K562 (cell line): Measurements from ENCODE around the gene CCDC3. TPM values are rescaled to one million over a fixed set of nuclear protein-coding genes. Genes with fewer than 3 reads are reported as not detected.
A peak's percentile ranks its signal among the peaks of the same experiment; 100 is the strongest.

Experiments used
- ATAC-seq: fragments of 200-7000 bp; cut with Tn5 transposase; 3 replicates; pipeline ENCODE4 v1.9.1; 2020; ENCODE audit warnings: moderate library complexity
- BruUV-seq: library from RNA; stranded (reverse); fragments of 400-500 nt; replicated peaks from 2 replicates; lab custom pipeline; 2021; lab: Mats Ljungman, UMichigan
- CTCF ChIA-PET: fragments of 300-600 bp; formaldehyde crosslinking; extraction: SDS; loops from one replicate; lab custom pipeline; 2021; ENCODE audit warnings: low intra/inter-chr PET ratio; lab: Yijun Ruan, JAX
- POLR2A ChIA-PET: fragments of 300-600, 350-650 bp; sonication (Branson Sonifier 250); formaldehyde crosslinking; extraction: SDS; loops from one replicate; lab custom pipeline; 2021; ENCODE audit warnings: antibody characterized with exemption, inconsistent platforms; lab: Yijun Ruan, JAX
- DNase-seq, 4 experiments: peaks; one replicate each; pipeline versions ENCODE4 v3.0.0 to v3.0.0-alpha.2; 2011 to 2018; ENCODE audit warnings: low spot score in 3 of 4, mixed read lengths in 3 of 4; ENCODE audit errors: extremely low read depth in 1 of 4
- FAIRE-seq: peaks from 2 replicates; lab custom pipeline; 2011; peaks lifted over from hg19 to GRCh38; lab: Jason Lieb, UNC
- H2AFZ ChIP-seq: 2 replicates; pipeline ENCODE4 v1.6.0; 2011; ENCODE audit warnings: low read depth, low read length, control low read depth, inconsistent platforms
- H3K27ac ChIP-seq: fragments of 200-600 bp; 3 replicates; pipeline ENCODE4 v1.8.0; 2011; ENCODE audit warnings: low read depth, mild to moderate bottlenecking, control low read depth, inconsistent platforms, low read length, moderate library complexity, mixed read lengths; ENCODE audit errors: extremely low read depth
- H3K27me3 ChIP-seq, 2 experiments: fragments of 300-600 bp in 1 of 2; 2 replicates in 1 of 2; 3 replicates in 1 of 2; pipeline versions ENCODE4 v1.6.0 to v1.8.0; 2011; ENCODE audit warnings: inconsistent platforms in 2 of 2, low read length in 2 of 2, mild to moderate bottlenecking in 1 of 2, mixed read lengths in 1 of 2, moderate library complexity in 1 of 2; ENCODE audit not compliant: control insufficient read depth in 2 of 2, insufficient read depth in 2 of 2
- H3K36me3 ChIP-seq: fragments of 300-600 bp; 3 replicates; pipeline ENCODE4 v1.8.0; 2011; ENCODE audit warnings: mild to moderate bottlenecking, low read length, inconsistent platforms; ENCODE audit not compliant: control insufficient read depth, insufficient read depth
- H3K4me1 ChIP-seq, 2 experiments: fragments of 200-600 bp in 1 of 2; replicated peaks in 1 of 2; 2 replicates in 1 of 2; 3 replicates in 1 of 2; pipeline versions ENCODE4 v1.5.1 to v1.8.0; 2011; ENCODE audit warnings: inconsistent platforms in 2 of 2, low read length in 2 of 2, mild to moderate bottlenecking in 1 of 2, mixed read lengths in 1 of 2, moderate library complexity in 1 of 2; ENCODE audit not compliant: control insufficient read depth in 2 of 2, insufficient read depth in 2 of 2
- H3K4me2 ChIP-seq: 2 replicates; pipeline ENCODE4 v1.6.1; 2011; ENCODE audit warnings: low read length, control low read depth, inconsistent platforms, mixed read lengths; ENCODE audit not compliant: insufficient read depth
- H3K4me3 ChIP-seq: fragments of 200-600 bp; sonication (generic), shearing (Covaris generic); 2 replicates; pipeline ENCODE4 v1.5.1; 2016; ENCODE audit warnings: control low read depth, inconsistent platforms
- H3K79me2 ChIP-seq: fragments of 200-600 bp; 3 replicates; pipeline ENCODE4 v1.8.0; 2011; ENCODE audit warnings: low read length, inconsistent platforms; ENCODE audit not compliant: control insufficient read depth, insufficient read depth
- H3K9ac ChIP-seq, 2 experiments: 2 replicates each; pipeline versions ENCODE4 v1.6.0 to v1.6.1; 2011; ENCODE audit warnings: low read depth in 2 of 2, low read length in 2 of 2, control low read depth in 1 of 2, inconsistent platforms in 1 of 2, mild to moderate bottlenecking in 1 of 2, mixed read lengths in 1 of 2; ENCODE audit not compliant: insufficient read depth in 1 of 2
- H3K9me1 ChIP-seq: one replicate; pipeline ENCODE4 v1.6.0; 2011; ENCODE audit warnings: inconsistent platforms, mild to moderate bottlenecking, low read length, moderate library complexity; ENCODE audit not compliant: control insufficient read depth, insufficient read depth
- H3K9me3 ChIP-seq: replicated peaks from 2 replicates; pipeline ENCODE4 v1.5.1; 2011; ENCODE audit warnings: low read depth, low read length, inconsistent platforms; ENCODE audit not compliant: control insufficient read depth, insufficient read depth
- H4K20me1 ChIP-seq: replicated peaks from 2 replicates; pipeline ENCODE4 v1.6.1; 2011; ENCODE audit warnings: low read length, inconsistent platforms, mixed read lengths; ENCODE audit not compliant: control insufficient read depth, insufficient read depth
- KDM5B ChIP-seq: fragments of 200-600 bp; sonication (generic); IDR thresholded peaks from 2 replicates; pipeline ENCODE4 v1.6.1; 2012; ENCODE audit warnings: low read depth, mild to moderate bottlenecking, moderate library complexity, low read length, control low read depth, inconsistent platforms; ENCODE audit not compliant: insufficient replicate concordance
- MLX ChIP-seq, 2 experiments: fragments of 450-650 bp in 1 of 2; sonication (generic) in 1 of 2; formaldehyde crosslinking; conservative IDR thresholded peaks; 2 replicates each; pipeline versions ENCODE4 v1.4.0 to v1.8.1; 2020 to 2022; ENCODE audit warnings: mild to moderate bottlenecking in 1 of 2, missing genetic modification reagents in 1 of 2
- RBM25 ChIP-seq: fragments of 200-400 bp; formaldehyde crosslinking; IDR thresholded peaks from 2 replicates; pipeline ENCODE4 v1.6.1; 2018; ENCODE audit warnings: low read length, low read depth, moderate library complexity; ENCODE audit not compliant: severe bottlenecking
- STAT6 ChIP-seq: sonication (generic); formaldehyde crosslinking; IDR thresholded peaks from 2 replicates; pipeline ENCODE4 v1.8.1; 2023; ENCODE audit warnings: mild to moderate bottlenecking, missing genetic modification reagents
- TAF1 ChIP-seq: IDR thresholded peaks from 2 replicates; pipeline ENCODE4 v1.6.1; 2011; ENCODE audit warnings: mild to moderate bottlenecking, low read length, moderate library complexity; ENCODE audit not compliant: insufficient read depth, control insufficient read depth, severe bottlenecking; ENCODE audit errors: extremely low read depth
- TFE3 ChIP-seq: fragments of 450-650 bp; formaldehyde crosslinking; IDR thresholded peaks from 2 replicates; pipeline ENCODE4 v1.4.0; 2020; ENCODE audit warnings: mild to moderate bottlenecking, mixed read lengths
- YY1 ChIP-seq, 3 experiments: IDR thresholded peaks; 2 replicates each; pipeline ENCODE4 v1.6.1; 2011; ENCODE audit warnings: low read length in 2 of 3, mild to moderate bottlenecking in 2 of 3, moderate library complexity in 2 of 3, borderline replicate concordance in 1 of 3, control low read depth in 1 of 3, low read depth in 1 of 3; ENCODE audit not compliant: insufficient read depth in 3 of 3, insufficient replicate concordance in 2 of 3, control insufficient read depth in 1 of 3, insufficient read length in 1 of 3; ENCODE audit errors: extremely low read depth in 1 of 3
- ZNF551 ChIP-seq: fragments of 250-450 bp; sonication (Bioruptor Pico); IDR thresholded peaks from 2 replicates; pipeline ENCODE4 v1.5.0; 2021; ENCODE audit warnings: mild to moderate bottlenecking, moderate library complexity
- ZNF584 ChIP-seq: fragments of 200-800 bp; sonication (Bioruptor generic); IDR thresholded peaks from 2 replicates; pipeline ENCODE4 v1.6.1; 2016; ENCODE audit warnings: low read depth, mild to moderate bottlenecking, missing genetic modification characterization, missing compliant biosample characterization
- ZNF77 ChIP-seq: fragments of 250-450 bp; sonication (Bioruptor Pico); IDR thresholded peaks from 2 replicates; pipeline ENCODE4 v1.5.0; 2020
- WGBS: fragments of 100-300 bp; shearing (Covaris generic); methylation state at CpG from one replicate; pipeline ENCODE4 v1.1.6; 2016; ENCODE audit warnings: low coverage, mixed read lengths; ENCODE audit not compliant: insufficient coverage; ENCODE audit errors: missing lambda C conversion rate; 5-methylcytosine and 5-hydroxymethylcytosine counted together
- in situ Hi-C: fragments of 300-500 bp; cut with MboI; formaldehyde crosslinking; loops from 4 replicates; pipeline ENCODE4 v1.15.0; 2018; ENCODE audit warnings: inconsistent platforms, mixed read lengths
- intact Hi-C: fragments of 100-400 bp; cut with micrococcal nuclease; formaldehyde crosslinking; loops from 2 replicates; pipeline ENCODE4 v1.14.2; 2022
- polyA plus RNA-seq, 8 experiments: library from polyadenylated mRNA; depleted of rRNA in 4 of 8; stranded (reverse) in 5 of 8; unstranded in 3 of 8; fragments of >200 nt; fragmentation: Nextera tagmentation in 2 of 8; fragmentation: Illumina TruSeq in 1 of 8; extraction: Ambion mirVana in 2 of 8; extraction: Trizol in 1 of 8; gene quantifications; 2 replicates each; pipeline versions ENCODE4 v1.2.1 to v1.2.3, GENCODE V29; 2011 to 2014; ENCODE audit warnings: inconsistent platforms in 1 of 8, missing spikeins in 1 of 8
- total RNA-seq, 7 experiments: library from RNA; depleted of rRNA in 6 of 7; stranded (reverse); fragments of >200 nt in 6 of 7; fragmentation: Illumina TruSeq in 2 of 7; extraction: Trizol in 2 of 7; gene quantifications; 2 replicates each; pipeline versions ENCODE4 v1.2.1 to v1.2.3, GENCODE V29; 2011 to 2021; ENCODE audit warnings: low replicate concordance in 1 of 7
- TF ChIP-seq, protein P1 (sequence below): sonication (generic); formaldehyde crosslinking; IDR thresholded peaks from 2 replicates; pipeline ENCODE4 v1.8.0; 2022; ENCODE audit warnings: mild to moderate bottlenecking, low read depth, missing genetic modification reagents
- TF ChIP-seq, protein P2 (sequence below): fragments of 250-450 bp; sonication (Bioruptor Pico); IDR thresholded peaks from 2 replicates; pipeline ENCODE4 v1.9.0; 2021; ENCODE audit warnings: mild to moderate bottlenecking

The CCDC3 gene
- total and polyA plus RNA-seq, 9 of the 15 experiments (the other 6 are each of a cell fraction or from before 2014, with no cell fraction given) = not detected

- POLR2A ChIA-PET = interaction anchor here (0.5 kb wide), 1 partner anchor 28 kb away, joined by 4 read pairs; no protein-coding TSS in a partner anchor
- H3K4me1 ChIP-seq = no peaks in the 10 kb centered on the region
- ATAC-seq = no peak
- TF ChIP-seq ZNF584 (CRISPR knock-in tag) (no peak), YY1 (IDR thresholded peaks at IDR 0.05; ENCODE audit: borderline replicate concordance in 1 of 3, control insufficient read depth in 1 of 3, extremely low read depth in 1 of 3, insufficient read depth in 3 of 3, insufficient read length in 1 of 3, insufficient replicate concordance in 2 of 3, low read depth in 1 of 3, low read length in 2 of 3) (no peak), TAF1 (no peak), MLX (CRISPR knock-in tag; conservative IDR thresholded peaks at IDR 0.05) (no peak), TFE3 (CRISPR knock-in tag) (peak; percentile 83), KDM5B (no peak), STAT6 (no peak), ZNF551 (CRISPR knock-in tag) (no peak), RBM25 (no peak), ZNF77 (CRISPR knock-in tag) (no peak)
- TF ChIP-seq, protein P1, sequence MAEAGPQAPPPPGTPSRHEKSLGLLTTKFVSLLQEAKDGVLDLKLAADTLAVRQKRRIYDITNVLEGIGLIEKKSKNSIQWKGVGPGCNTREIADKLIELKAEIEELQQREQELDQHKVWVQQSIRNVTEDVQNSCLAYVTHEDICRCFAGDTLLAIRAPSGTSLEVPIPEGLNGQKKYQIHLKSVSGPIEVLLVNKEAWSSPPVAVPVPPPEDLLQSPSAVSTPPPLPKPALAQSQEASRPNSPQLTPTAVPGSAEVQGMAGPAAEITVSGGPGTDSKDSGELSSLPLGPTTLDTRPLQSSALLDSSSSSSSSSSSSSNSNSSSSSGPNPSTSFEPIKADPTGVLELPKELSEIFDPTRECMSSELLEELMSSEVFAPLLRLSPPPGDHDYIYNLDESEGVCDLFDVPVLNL = no peak
- TF ChIP-seq, protein P2, sequence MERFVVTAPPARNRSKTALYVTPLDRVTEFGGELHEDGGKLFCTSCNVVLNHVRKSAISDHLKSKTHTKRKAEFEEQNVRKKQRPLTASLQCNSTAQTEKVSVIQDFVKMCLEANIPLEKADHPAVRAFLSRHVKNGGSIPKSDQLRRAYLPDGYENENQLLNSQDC = no peak
Measured at GRCh38 chr10:12897278-12897677, 104.2 kb downstream of the CCDC3 start.

More at GRCh38 chr10:12897278-12897677, 104.2 kb downstream of the CCDC3 start:
- BruUV-seq = no TSS peak
- FAIRE-seq = no peak
- no peaks in the 10 kb centered on the region for H3K79me2 ChIP-seq
- H3K4me2 ChIP-seq = no peak overlapping the region
- H3K27me3 ChIP-seq = peaks cover 11 to 28% of the 10 kb centered on the region in 2 experiments; a peak in 4 of 5 replicates
- H3K27ac ChIP-seq = no peak overlapping the region
- CTCF ChIA-PET = no interaction called here
- H3K9me1 ChIP-seq = no peaks in the 10 kb centered on the region
- H3K36me3 ChIP-seq = no peaks in the 10 kb centered on the region
- intact Hi-C loops (no loop called here), in situ Hi-C loops (no loop called here)
- no peak overlapping the region for H2AFZ ChIP-seq
- 4% methylated on average over 6 of the region's 6 CpGs for WGBS
- H4K20me1 ChIP-seq = no peaks in the 10 kb centered on the region; the same call in 1 of the 2 replicates
- H3K9me3 ChIP-seq = no peaks in the 10 kb centered on the region
- no peak for DNase-seq
- H3K4me3 ChIP-seq = no peak overlapping the region
- H3K9ac ChIP-seq = no peak overlapping the region
